ENCODE measurements around the gene CYFIP1. TPM values are rescaled to one million over a fixed set of nuclear protein-coding genes. Genes with fewer than 3 reads are reported as not detected.

Gene CYFIP1
- total RNA-seq, 1 experiment from 2014 or later = 55.8 TPM

- no peak for DNase-seq (ENCODE audit: low read depth)
Measured at GRCh38 chr15:22869856-22870255, 110.3 kb downstream of the CYFIP1 start.

GRCh38 chr15:22868928-22869327, 111.2 kb downstream of the CYFIP1 start:
- no peak for DNase-seq (ENCODE audit: low read depth)

GRCh38 chr15:22868495-22868894, 111.7 kb downstream of the CYFIP1 start:
- DNase-seq (ENCODE audit: low read depth) = no peak

- DNase-seq (ENCODE audit: low read depth) = no peak
Measured at GRCh38 chr15:22867886-22868285, 112.3 kb downstream of the CYFIP1 start.

- no peak for DNase-seq (ENCODE audit: low read depth)
Measured at GRCh38 chr15:22866079-22866478, 114.1 kb downstream of the CYFIP1 start.

GRCh38 chr15:22863356-22863755, 116.8 kb downstream of the CYFIP1 start:
- no peak for DNase-seq (ENCODE audit: low read depth)

GRCh38 chr15:22861161-22861560, 119.0 kb downstream of the CYFIP1 start:
- no peak for DNase-seq (ENCODE audit: low read depth)

- no peak for DNase-seq (ENCODE audit: low read depth)
Measured at GRCh38 chr15:22856659-22857058, 123.5 kb downstream of the CYFIP1 start.

GRCh38 chr15:22855791-22856190, 124.4 kb downstream of the CYFIP1 start:
- DNase-seq (ENCODE audit: low read depth) = no peak

GRCh38 chr15:22851513-22851912, 128.7 kb downstream of the CYFIP1 start:
- no peak for DNase-seq (ENCODE audit: low read depth)

GRCh38 chr15:22850055-22850454, 130.1 kb downstream of the CYFIP1 start:
- DNase-seq (ENCODE audit: low read depth) = no peak

- DNase-seq (ENCODE audit: low read depth) = no peak
Measured at GRCh38 chr15:22846073-22846472, 134.1 kb downstream of the CYFIP1 start.

- DNase-seq (ENCODE audit: low read depth) = no peak
Measured at GRCh38 chr15:22845289-22845900, 134.8 kb downstream of the CYFIP1 start.

GRCh38 chr15:22844421-22845288, 135.5 kb downstream of the CYFIP1 start:
- no peak for DNase-seq (ENCODE audit: low read depth)

- DNase-seq (ENCODE audit: low read depth) = no peak
Measured at GRCh38 chr15:22839046-22839695, 141.0 kb downstream of the CYFIP1 start.

GRCh38 chr15:22838292-22839042, 141.7 kb downstream of the CYFIP1 start, which contains the start of gene NIPA2:
Gene NIPA2, plus strand, starts transcription at chr15:22838666. Its CDS starts 13,066 bp downstream, at chr15:22851732.
- DNase-seq (ENCODE audit: low read depth) = peak; percentile 98

- no peak for DNase-seq (ENCODE audit: low read depth)
Measured at GRCh38 chr15:22831473-22831872, 148.7 kb downstream of the CYFIP1 start.

GRCh38 chr15:22827125-22827524, 153.0 kb downstream of the CYFIP1 start:
- no peak for DNase-seq (ENCODE audit: low read depth)

- DNase-seq (ENCODE audit: low read depth) = no peak
Measured at GRCh38 chr15:22823495-22824128, 156.6 kb downstream of the CYFIP1 start.

GRCh38 chr15:22819651-22820050, 160.5 kb downstream of the CYFIP1 start:
- DNase-seq (ENCODE audit: low read depth) = no peak
